B cell (primary cell): ENCODE data around the gene CPLX3. TPM values are rescaled to one million over a fixed set of nuclear protein-coding genes. Genes with fewer than 3 reads are reported as not detected.

Experiments
- ATAC-seq: fragments of 200-7000 bp; cut with Tn5 transposase; one replicate; pipeline ENCODE4 v1.10.0; 2021; ENCODE audit warnings: low read depth, mild to moderate bottlenecking, moderate number of reproducible peaks, moderate library complexity
- CTCF ChIA-PET: fragments of 350-600 bp; sonication (Branson Sonifier 250); formaldehyde crosslinking; loops from one replicate; lab custom pipeline; 2021; ENCODE audit warnings: antibody characterized with exemption, inconsistent platforms; lab: Charles Lee
- POLR2A ChIA-PET: fragments of 350-600 bp; sonication (Branson Sonifier 250); formaldehyde crosslinking; loops from one replicate; lab custom pipeline; 2021; ENCODE audit warnings: antibody characterized with exemption; lab: Charles Lee
- DNase-seq: peaks from one replicate; pipeline ENCODE4 v3.0.0; 2013
- H2AFZ ChIP-seq: 2 replicates; pipeline ENCODE4 v1.6.1; 2012; ENCODE audit warnings: mild to moderate bottlenecking, low read depth, low read length; ENCODE audit not compliant: insufficient read depth, poor library complexity, severe bottlenecking
- H3K27ac ChIP-seq, 2 donors: 1 replicate in 1 of 2; 2 replicates in 1 of 2; pipeline ENCODE4 v1.5.1; 2012 to 2013; ENCODE audit warnings: low read length in 2 of 2, mild to moderate bottlenecking in 2 of 2, moderate library complexity in 1 of 2
- H3K27me3 ChIP-seq, 4 experiments: fragments of 200-600 bp in 1 of 4; sonication (generic) in 1 of 4; replicated peaks in 1 of 4; 1 replicate in 2 of 4; 2 replicates in 2 of 4; pipeline versions ENCODE4 v1.6.1 to v1.7.0; 2013 to 2016; ENCODE audit warnings: low read length in 3 of 4, mild to moderate bottlenecking in 2 of 4, mixed read lengths in 1 of 4, moderate library complexity in 1 of 4; ENCODE audit not compliant: insufficient read depth in 4 of 4, control insufficient read depth in 3 of 4; ENCODE audit errors: control extremely low read depth in 1 of 4
- H3K36me3 ChIP-seq, 2 experiments: replicated peaks in 1 of 2; 1 replicate in 1 of 2; 2 replicates in 1 of 2; pipeline versions ENCODE4 v1.6.1 to v1.7.1; 2013; ENCODE audit warnings: low read length in 1 of 2; ENCODE audit not compliant: insufficient read depth in 2 of 2, control insufficient read depth in 1 of 2; ENCODE audit errors: control extremely low read depth in 1 of 2, extremely low read depth in 1 of 2
- H3K4me1 ChIP-seq, 2 donors: fragments of 200-600 bp in 1 of 2; sonication (generic) in 1 of 2; 1 replicate in 1 of 2; 2 replicates in 1 of 2; pipeline versions ENCODE4 v1.5.1 to v1.6.1; 2013 to 2017; ENCODE audit warnings: low read length in 2 of 2; ENCODE audit not compliant: control insufficient read depth in 2 of 2, insufficient read depth in 2 of 2
- H3K4me2 ChIP-seq: replicated peaks from 2 replicates; pipeline ENCODE3; 2012; ENCODE audit warnings: mild to moderate bottlenecking, low read depth, low read length; ENCODE audit not compliant: poor library complexity, severe bottlenecking
- H3K4me3 ChIP-seq, 5 experiments: fragments of 200-600 bp in 1 of 5; sonication (generic) in 1 of 5; 1 replicate in 3 of 5; 2 replicates in 2 of 5; pipeline versions ENCODE4 v1.5.1 to v1.7.0; 2011 to 2016; ENCODE audit warnings: low read length in 4 of 5, mild to moderate bottlenecking in 4 of 5, low read depth in 2 of 5, control low read depth in 1 of 5, moderate library complexity in 1 of 5; ENCODE audit not compliant: insufficient read depth in 1 of 5; ENCODE audit errors: control extremely low read depth in 1 of 5, extremely low read depth in 1 of 5
- H3K79me2 ChIP-seq: fragments of 200-600 bp; sonication (generic); one replicate; pipeline ENCODE4 v1.6.0; 2016; ENCODE audit warnings: low read length; ENCODE audit not compliant: control insufficient read depth, insufficient read depth
- H3K9ac ChIP-seq: fragments of 200-600 bp; sonication (generic); 2 replicates; pipeline ENCODE4 v1.6.1; 2017; ENCODE audit warnings: mild to moderate bottlenecking, low read length, moderate library complexity
- H3K9me3 ChIP-seq, 3 donors: one replicate each; pipeline versions ENCODE4 v1.6.1 to v1.7.1; 2013; ENCODE audit warnings: low read length in 2 of 3; ENCODE audit not compliant: control insufficient read depth in 2 of 3, insufficient read depth in 1 of 3; ENCODE audit errors: control extremely low read depth in 1 of 3
- H4K20me1 ChIP-seq: 2 replicates; pipeline ENCODE4 v1.6.0; 2012; ENCODE audit warnings: mild to moderate bottlenecking, low read length; ENCODE audit not compliant: insufficient read depth, control insufficient read depth, poor library complexity, severe bottlenecking
- H3K27ac Mint-ChIP-seq: one replicate; pipeline ENCODE4 v1.8.0; 2021; ENCODE audit warnings: mixed read lengths
- H3K27me3 Mint-ChIP-seq: one replicate; pipeline ENCODE4 v1.8.0; 2021; ENCODE audit warnings: mixed read lengths
- H3K4me1 Mint-ChIP-seq: one replicate; pipeline ENCODE4 v1.8.0; 2021; ENCODE audit warnings: mixed read lengths
- H3K4me3 Mint-ChIP-seq: one replicate; pipeline ENCODE4 v1.8.0; 2021; ENCODE audit warnings: mixed read lengths
- H3K9me3 Mint-ChIP-seq: one replicate; pipeline ENCODE4 v1.8.0; 2022; ENCODE audit warnings: mixed read lengths; ENCODE audit not compliant: insufficient read depth
- CTCF ChIP-seq: fragments of 200-600 bp; IDR thresholded peaks from one replicate; pipeline ENCODE4 v1.8.0; 2022; ENCODE audit warnings: antibody characterized with exemption, mild to moderate bottlenecking
- EZH2 ChIP-seq: IDR thresholded peaks from 2 replicates; pipeline ENCODE4 v1.6.1; 2012; ENCODE audit warnings: borderline replicate concordance, low read depth, mild to moderate bottlenecking, moderate library complexity, low read length; ENCODE audit not compliant: insufficient read depth, poor library complexity, severe bottlenecking
- WGBS: methylation state at CpG from one replicate; pipeline ENCODE4 v1.1.5; 2013; ENCODE audit warnings: missing lambda C conversion rate; ENCODE audit not compliant: insufficient coverage; 5-methylcytosine and 5-hydroxymethylcytosine counted together
- intact Hi-C: fragments of 100-400 bp; cut with micrococcal nuclease; formaldehyde crosslinking; loops from one replicate; pipeline ENCODE4 v1.10.0; 2022
- polyA plus RNA-seq: library from polyadenylated mRNA; depleted of rRNA; stranded (reverse); fragments of >200 nt; gene quantifications from 2 replicates; pipeline ENCODE4 v1.2.3, GENCODE V29; 2012
- total RNA-seq, 2 donors: library from RNA; stranded (reverse); fragments of 120-200 nt in 1 of 2; gene quantifications; 1 replicate in 1 of 2; 2 replicates in 1 of 2; pipeline versions ENCODE4 v1.2.3 to v1.2.4, GENCODE V29; 2013 to 2022

The CPLX3 gene
- total and polyA plus RNA-seq, 2 donors (not counting 1 experiment from before 2014, with no cell fraction given) = 0.60 TPM; not detected in 1

GRCh38 chr15:74825866-74826265, 561 bp upstream of the CPLX3 start:
- POLR2A ChIA-PET = interaction anchor here (0.6 kb wide), 1 partner anchor 12 kb away, joined by 6 read pairs; no protein-coding TSS in a partner anchor
- intact Hi-C loops = no loop called here
- no peak for TF ChIP-seq CTCF
- no peak for TF ChIP-seq EZH2
- 86% methylated on average over 3 of the region's 10 CpGs for WGBS
- Mint-ChIP-seq H3K27ac (no peak overlapping the region), H3K27me3 (peaks cover 31% of the 10 kb centered on the region), H3K4me1 (peaks cover 18% of the 10 kb centered on the region), H3K4me3 (no peak overlapping the region), H3K9me3 (no peaks in the 10 kb centered on the region)
- Histone ChIP-seq H3K4me1 (peaks cover 17 to 18% of the 10 kb centered on the region in 2 donors), H2AFZ (no peak overlapping the region), H3K36me3 (no peaks in the 10 kb centered on the region), H3K9me3 (peaks cover 0 to 22% (median 0%) of the 10 kb centered on the region in 3 donors), H3K4me3 (no peak overlapping the region), H4K20me1 (peaks cover 4% of the 10 kb centered on the region), H3K27me3 (peaks cover 0 to 45% (median 17%) of the 10 kb centered on the region in 4 experiments), H3K9ac (no peak overlapping the region), H3K27ac (no peak overlapping the region), H3K79me2 (peaks cover 7% of the 10 kb centered on the region), H3K4me2 (no peak overlapping the region)
- ATAC-seq = no peak
- CTCF ChIA-PET = interaction anchor here (0.7 to 2.5 kb wide), 5 partner anchors 10 to 193 kb away, joined by 4 to 9 read pairs (median 5); no protein-coding TSS in a partner anchor
- no peak for DNase-seq

- POLR2A ChIA-PET = interaction anchor here (0.6 kb wide), 1 partner anchor 53 kb away, joined by 3 read pairs; no protein-coding TSS in a partner anchor
- Mint-ChIP-seq H3K4me1 (peaks cover 7% of the 10 kb centered on the region), H3K9me3 (no peaks in the 10 kb centered on the region), H3K27ac (no peak overlapping the region), H3K4me3 (no peak overlapping the region), H3K27me3 (peaks cover 31% of the 10 kb centered on the region)
- CTCF ChIA-PET = interaction anchor here (1.0 to 2.5 kb wide), 5 partner anchors 9 to 127 kb away, joined by 3 to 9 read pairs (median 5); no protein-coding TSS in a partner anchor
- Histone ChIP-seq H3K4me2 (no peak overlapping the region), H3K9me3 (peaks cover 0 to 22% (median 0%) of the 10 kb centered on the region in 3 donors), H3K79me2 (peaks cover 1% of the 10 kb centered on the region), H3K27me3 (peaks cover 0 to 45% (median 17%) of the 10 kb centered on the region in 4 experiments), H3K27ac (no peak overlapping the region), H3K36me3 (no peaks in the 10 kb centered on the region), H2AFZ (no peak overlapping the region), H3K4me1 (peaks cover 6 to 7% of the 10 kb centered on the region in 2 donors), H4K20me1 (peaks cover 4% of the 10 kb centered on the region), H3K4me3 (no peak overlapping the region), H3K9ac (no peak overlapping the region)
- 21% methylated on average over 20 of the region's 21 CpGs for WGBS
- ATAC-seq (no peak), DNase-seq (no peak)
- intact Hi-C loops = no loop called here
- TF ChIP-seq EZH2 = no peak
- TF ChIP-seq CTCF = no peak
Measured at GRCh38 chr15:74826921-74827320, 494 bp downstream of the CPLX3 start.
